Activated T-cell treated with anti-CD3 and anti-CD28 coated beads, Interleukin-2, amount 50 U/mL, for 24 hours (primary cell): ENCODE results near the gene AIP.
A peak's percentile ranks its signal among the peaks of the same experiment; 100 is the strongest.

Experiments used
- DNase-seq: peaks from one replicate; pipeline ENCODE4 v3.0.0-alpha.2; 2020
- H3K27ac Mint-ChIP-seq: 2 replicates; pipeline ENCODE4 v1.8.0; 2020; ENCODE audit warnings: mild to moderate bottlenecking, mixed read lengths
- H3K27me3 Mint-ChIP-seq: 2 replicates; pipeline ENCODE4 v1.8.0; 2020; ENCODE audit warnings: mixed read lengths
- H3K36me3 Mint-ChIP-seq: 2 replicates; pipeline ENCODE4 v1.8.0; 2020; ENCODE audit warnings: low read depth, mixed read lengths
- H3K4me1 Mint-ChIP-seq: 2 replicates; pipeline ENCODE4 v1.8.0; 2020; ENCODE audit warnings: low read depth, mixed read lengths
- H3K4me3 Mint-ChIP-seq: 2 replicates; pipeline ENCODE4 v1.8.0; 2020; ENCODE audit warnings: mild to moderate bottlenecking, moderate library complexity, mixed read lengths
- H3K9me3 Mint-ChIP-seq: 2 replicates; pipeline ENCODE4 v1.8.0; 2020; ENCODE audit warnings: mixed read lengths

Gene AIP

GRCh38 chr11:67492069-67492727 is 9.4 kb downstream of the AIP start:
- H3K27ac Mint-ChIP-seq, result peak overlapping the region; percentile 66
- H3K36me3 Mint-ChIP-seq, result peaks cover 87% of the 10 kb centered on the region
- no peaks in the 10 kb centered on the region for H3K27me3 Mint-ChIP-seq
- H3K4me3 Mint-ChIP-seq, result no peak overlapping the region
- H3K4me1 Mint-ChIP-seq, result peaks cover 31% of the 10 kb centered on the region
- DNase-seq, result no peak
- H3K9me3 Mint-ChIP-seq, result peaks cover 2% of the 10 kb centered on the region

DNA sequence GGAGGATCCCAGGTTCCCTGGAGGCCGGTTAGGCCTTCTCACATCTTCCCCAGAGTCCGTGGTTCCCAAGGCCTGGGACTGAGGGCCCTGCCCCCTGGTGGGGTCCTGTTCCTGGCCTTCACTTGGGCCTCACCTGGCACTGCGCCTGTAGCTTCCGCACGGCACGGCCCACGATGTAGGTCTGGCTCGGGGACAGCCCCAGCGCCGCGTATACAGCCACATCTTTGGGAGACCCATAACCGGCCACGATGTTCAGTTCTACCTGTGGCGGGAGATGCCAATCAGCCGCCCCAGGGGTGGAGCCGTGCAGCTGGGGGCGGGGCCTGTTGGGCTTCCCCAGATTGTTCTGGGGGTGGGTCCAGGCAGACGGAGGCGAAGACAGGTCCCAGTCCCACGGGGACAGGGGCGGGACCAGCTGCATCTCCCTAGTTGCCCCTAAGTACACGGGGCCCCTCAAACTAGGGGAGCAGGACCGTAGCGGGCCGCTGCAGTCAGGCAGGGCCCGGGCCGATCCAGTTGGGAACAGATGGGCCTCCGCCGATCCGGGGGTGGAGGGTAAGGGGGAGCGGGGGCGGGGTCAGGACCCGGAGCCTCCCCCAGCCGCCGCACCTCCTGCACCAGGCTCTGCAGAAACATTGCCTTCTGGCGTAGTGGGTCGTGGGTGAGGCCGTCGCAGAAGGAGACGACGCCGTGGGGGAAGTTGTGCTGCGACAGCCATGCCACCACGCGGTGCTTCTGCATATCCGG is 10.1 kb downstream of the AIP start:
- Mint-ChIP-seq H3K27ac (peak overlapping the region; percentile 66), H3K9me3 (no peaks in the 10 kb centered on the region), H3K4me3 (no peak overlapping the region), H3K4me1 (peaks cover 24% of the 10 kb centered on the region), H3K27me3 (no peaks in the 10 kb centered on the region), H3K36me3 (peaks cover 87% of the 10 kb centered on the region)
- peak; percentile 59 for DNase-seq

GRCh38 chr11:67493548-67494370 is 10.9 kb downstream of the AIP start:
- H3K9me3 Mint-ChIP-seq, result no peaks in the 10 kb centered on the region
- DNase-seq, result no peak
- H3K27me3 Mint-ChIP-seq, result no peaks in the 10 kb centered on the region
- peak overlapping the region; percentile 44 for H3K27ac Mint-ChIP-seq
- peaks cover 16% of the 10 kb centered on the region for H3K4me1 Mint-ChIP-seq
- peaks cover 87% of the 10 kb centered on the region for H3K36me3 Mint-ChIP-seq
- H3K4me3 Mint-ChIP-seq, result no peak overlapping the region

DNA sequence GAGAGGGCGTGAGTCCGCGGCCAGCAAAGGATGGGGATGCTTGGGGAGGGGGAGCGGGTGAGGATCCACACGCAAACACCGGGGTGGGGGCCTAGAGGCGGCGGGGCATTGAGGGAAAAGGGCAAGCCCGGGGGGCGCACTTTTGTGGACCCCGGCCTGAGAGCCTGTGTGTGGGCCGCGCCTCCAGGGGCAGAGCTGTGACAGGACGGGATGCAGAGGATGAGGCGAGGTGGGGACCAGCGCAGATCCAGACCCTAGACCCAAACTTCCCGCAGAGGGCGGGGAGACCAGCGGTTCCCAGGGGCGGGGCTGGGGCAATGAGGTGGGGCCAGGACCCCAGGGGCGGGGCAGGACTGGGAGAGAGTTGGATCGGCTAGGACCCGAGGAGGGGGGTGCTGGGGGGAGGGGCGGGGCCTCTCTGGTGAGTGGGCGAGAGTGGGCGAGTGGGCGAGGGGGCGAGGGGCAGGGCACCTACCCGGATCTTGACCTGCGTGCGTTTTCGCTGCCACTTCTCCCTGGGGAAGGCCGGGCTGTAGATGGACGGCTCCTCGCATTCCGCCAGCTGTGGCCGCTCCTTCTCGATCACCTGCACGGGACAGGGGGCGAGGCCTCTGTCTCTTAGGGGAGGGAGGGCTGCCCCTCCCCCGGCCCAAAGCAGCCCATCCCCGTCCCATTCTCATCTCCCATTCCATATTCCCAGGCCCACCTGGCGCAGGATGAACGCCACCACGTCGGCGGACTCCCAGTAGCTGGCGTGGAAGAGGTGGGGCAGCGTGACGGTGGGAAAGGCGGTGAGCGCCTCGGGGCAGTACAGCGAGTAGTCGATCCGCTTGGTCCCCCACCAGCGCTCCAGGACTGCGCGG is 11.8 kb downstream of the AIP start:
- Mint-ChIP-seq H3K9me3 (no peaks in the 10 kb centered on the region), H3K36me3 (peaks cover 85% of the 10 kb centered on the region), H3K4me3 (no peak overlapping the region), H3K4me1 (peaks cover 11% of the 10 kb centered on the region), H3K27ac (peak overlapping the region; percentile 55), H3K27me3 (no peaks in the 10 kb centered on the region)
- DNase-seq, result no peak

DNA sequence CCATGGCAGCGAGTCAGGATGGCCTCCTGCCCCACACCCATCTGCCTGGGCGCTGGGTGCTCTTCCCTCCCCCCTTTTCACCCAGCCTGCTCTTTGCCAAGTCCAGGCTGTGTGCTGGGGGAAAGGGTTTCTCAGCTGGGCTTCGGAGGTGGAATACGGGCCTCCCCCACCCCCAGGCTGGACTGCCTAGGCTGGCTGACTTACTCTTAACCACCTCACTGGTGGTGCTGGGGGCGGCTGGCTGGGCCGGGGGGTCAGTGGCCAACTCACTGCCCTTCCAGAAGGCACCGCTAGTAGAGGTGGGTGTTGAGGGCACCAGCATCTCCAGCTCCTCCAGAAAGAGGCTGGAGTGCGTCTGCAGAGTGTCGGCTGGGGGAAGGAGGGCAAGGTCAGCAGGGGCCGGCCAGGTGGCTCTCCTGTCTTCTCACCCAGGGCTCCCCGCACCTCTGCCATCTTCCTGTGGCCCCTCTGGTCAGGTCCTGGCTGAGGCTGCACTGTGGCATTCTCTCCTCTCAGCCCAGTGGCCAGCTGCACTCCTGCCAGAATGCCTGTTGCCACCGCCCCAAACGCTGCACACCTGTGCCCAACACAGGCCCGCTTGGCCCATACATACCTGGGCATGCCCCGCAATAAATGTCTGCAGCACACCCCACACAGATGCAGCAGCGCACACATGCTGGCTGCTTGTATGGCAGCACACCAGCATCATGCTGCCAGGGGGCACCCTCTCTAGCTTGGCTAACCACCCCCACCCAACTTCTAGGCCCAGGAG is 12.6 kb downstream of the AIP start:
- no peak for DNase-seq
- H3K27ac Mint-ChIP-seq, result peak overlapping the region; percentile 57
- no peaks in the 10 kb centered on the region for H3K9me3 Mint-ChIP-seq
- no peak overlapping the region for H3K4me3 Mint-ChIP-seq
- H3K4me1 Mint-ChIP-seq, result peaks cover 5% of the 10 kb centered on the region
- no peaks in the 10 kb centered on the region for H3K27me3 Mint-ChIP-seq
- H3K36me3 Mint-ChIP-seq, result peaks cover 83% of the 10 kb centered on the region

DNA sequence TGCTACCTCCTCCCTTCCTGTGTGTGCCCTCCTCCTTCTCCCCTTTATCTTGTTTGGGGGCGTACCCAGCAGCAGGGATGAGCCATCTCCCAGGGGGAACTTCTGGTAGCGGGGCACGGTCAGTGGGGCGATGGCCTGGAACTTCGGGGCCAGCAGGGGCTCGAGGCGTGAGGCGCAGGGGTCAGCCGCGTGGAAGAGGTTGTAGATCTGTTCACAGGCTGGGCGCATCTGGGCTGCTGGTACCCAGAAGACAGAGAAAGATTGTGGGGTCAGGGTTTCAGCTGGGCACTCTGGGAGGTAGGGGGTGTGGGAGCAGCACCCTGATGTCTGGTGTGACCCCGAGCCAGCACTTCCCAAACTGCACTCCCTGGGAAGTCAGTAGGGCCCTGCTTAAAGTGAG is 13.3 kb downstream of the AIP start:
- Mint-ChIP-seq H3K27me3 (no peaks in the 10 kb centered on the region), H3K27ac (peak overlapping the region; percentile 57), H3K4me3 (no peak overlapping the region), H3K9me3 (no peaks in the 10 kb centered on the region), H3K36me3 (peaks cover 83% of the 10 kb centered on the region), H3K4me1 (peaks cover 9% of the 10 kb centered on the region)
- no peak for DNase-seq

GRCh38 chr11:67497656-67498291 is 14.9 kb downstream of the AIP start:
- H3K4me3 Mint-ChIP-seq, result no peak overlapping the region
- H3K27ac Mint-ChIP-seq, result peak overlapping the region; percentile 55
- H3K4me1 Mint-ChIP-seq, result peaks cover 23% of the 10 kb centered on the region
- no peak for DNase-seq
- peaks cover 85% of the 10 kb centered on the region for H3K36me3 Mint-ChIP-seq
- no peaks in the 10 kb centered on the region for H3K9me3 Mint-ChIP-seq
- H3K27me3 Mint-ChIP-seq, result no peaks in the 10 kb centered on the region

DNA sequence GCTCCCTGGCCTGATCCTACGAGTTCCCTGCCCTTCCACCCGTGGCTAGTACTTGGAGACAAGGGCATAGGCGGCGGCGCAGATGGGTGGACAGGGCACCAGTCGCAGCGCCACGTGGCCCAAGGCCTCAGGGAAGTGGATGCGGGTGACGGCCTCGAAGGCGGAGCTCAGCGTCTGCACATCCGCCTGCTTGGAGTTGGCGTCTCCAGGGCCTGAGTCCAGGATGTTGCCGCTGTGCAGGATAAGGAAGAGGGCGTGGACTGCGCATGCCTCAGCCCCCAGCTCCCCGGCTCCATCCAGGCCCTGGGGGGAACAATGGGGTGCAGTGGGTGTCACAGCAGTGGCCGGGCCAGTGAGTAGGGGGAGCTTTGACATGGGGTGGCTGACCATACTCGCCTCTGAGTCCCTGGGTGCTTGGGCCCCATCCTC is 15.7 kb downstream of the AIP start:
- no peak for DNase-seq
- H3K4me1 Mint-ChIP-seq, result peaks cover 29% of the 10 kb centered on the region
- H3K9me3 Mint-ChIP-seq, result no peaks in the 10 kb centered on the region
- H3K27ac Mint-ChIP-seq, result peak overlapping the region; percentile 22
- peaks cover 88% of the 10 kb centered on the region for H3K36me3 Mint-ChIP-seq
- no peak overlapping the region for H3K4me3 Mint-ChIP-seq
- H3K27me3 Mint-ChIP-seq, result no peaks in the 10 kb centered on the region

DNA sequence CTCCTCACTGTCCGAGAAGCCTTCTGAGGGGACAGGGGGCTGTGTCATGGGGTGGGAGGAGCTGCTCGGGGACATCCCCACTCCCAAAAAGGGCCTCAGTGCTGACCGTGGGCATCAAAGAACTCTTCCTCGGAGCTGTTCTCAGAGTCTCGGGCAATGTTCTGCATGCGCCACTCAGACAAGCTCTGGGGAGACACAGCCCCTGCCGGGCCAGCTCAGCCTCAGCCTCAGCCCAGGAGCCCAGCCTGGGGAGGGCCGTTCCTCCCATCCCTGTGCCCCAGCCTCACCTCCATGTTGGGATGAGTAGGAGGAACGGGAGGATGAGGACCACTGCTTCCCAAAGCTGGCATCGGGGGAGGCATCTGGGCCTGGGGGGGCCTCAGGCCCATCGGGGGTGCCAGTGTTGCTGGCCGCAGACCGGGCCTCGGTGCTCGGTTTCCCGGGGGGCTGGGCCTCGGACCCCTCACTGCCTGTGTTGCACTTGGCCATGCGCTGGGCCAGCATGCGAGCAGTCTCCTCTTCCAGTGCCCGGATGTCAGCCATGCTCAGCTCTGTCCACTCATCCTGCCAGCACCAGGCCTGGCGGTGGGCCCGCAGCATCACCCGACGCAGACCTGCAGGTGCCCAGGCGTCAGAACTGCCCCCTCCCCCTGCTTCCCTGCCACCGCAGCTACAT is 17.1 kb downstream of the AIP start:
- Mint-ChIP-seq H3K27ac (peak overlapping the region; percentile 44), H3K4me1 (peaks cover 31% of the 10 kb centered on the region), H3K27me3 (no peaks in the 10 kb centered on the region), H3K4me3 (no peak overlapping the region), H3K9me3 (no peaks in the 10 kb centered on the region), H3K36me3 (peaks cover 83% of the 10 kb centered on the region)
- DNase-seq, result no peak

GRCh38 chr11:67500484-67500821 is 17.6 kb downstream of the AIP start:
- Mint-ChIP-seq H3K4me1 (peaks cover 32% of the 10 kb centered on the region), H3K36me3 (peaks cover 79% of the 10 kb centered on the region), H3K27ac (peak overlapping the region; percentile 58), H3K4me3 (no peak overlapping the region), H3K9me3 (no peaks in the 10 kb centered on the region), H3K27me3 (no peaks in the 10 kb centered on the region)
- DNase-seq, result no peak

- no peak for DNase-seq
- Mint-ChIP-seq H3K4me3 (no peak overlapping the region), H3K27ac (peak overlapping the region; percentile 66), H3K9me3 (no peaks in the 10 kb centered on the region), H3K27me3 (no peaks in the 10 kb centered on the region), H3K36me3 (peaks cover 74% of the 10 kb centered on the region), H3K4me1 (peaks cover 37% of the 10 kb centered on the region)
Observed at GRCh38 chr11:67500831-67501715, 18.2 kb downstream of the AIP start.

- H3K27ac Mint-ChIP-seq, result peak overlapping the region; percentile 66
- H3K36me3 Mint-ChIP-seq, result peaks cover 76% of the 10 kb centered on the region
- DNase-seq, result no peak
- no peak overlapping the region for H3K4me3 Mint-ChIP-seq
- no peaks in the 10 kb centered on the region for H3K9me3 Mint-ChIP-seq
- no peaks in the 10 kb centered on the region for H3K27me3 Mint-ChIP-seq
- H3K4me1 Mint-ChIP-seq, result peaks cover 45% of the 10 kb centered on the region
Observed at GRCh38 chr11:67501854-67502253, 19.0 kb downstream of the AIP start.
